ENCODE measurements around the gene PTHLH. TPM values are rescaled to one million over a fixed set of nuclear protein-coding genes. Genes with fewer than 3 reads are reported as not detected.

The PTHLH gene
- total RNA-seq, 6 experiments from 2014 or later: not detected

DNA sequence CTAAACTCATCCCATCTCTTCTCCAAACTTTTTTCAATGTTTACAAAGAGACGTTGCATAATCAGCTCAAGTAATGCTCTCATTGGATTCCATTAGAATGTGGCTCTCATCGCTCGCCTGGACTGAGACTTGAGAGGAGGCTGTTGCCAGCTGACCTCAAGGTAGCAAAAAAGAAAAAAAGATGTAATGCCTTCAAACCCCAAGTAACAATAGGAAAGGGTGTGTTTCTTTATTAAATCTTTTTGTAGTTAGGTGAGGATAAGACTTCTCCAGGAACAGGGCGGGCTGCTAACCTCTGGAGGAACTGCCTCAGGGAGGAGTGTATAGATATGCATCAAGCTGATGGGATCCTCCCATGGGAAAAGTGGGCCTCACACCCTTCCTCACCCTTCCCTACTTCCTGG lies 956 bp upstream of the PTHLH start:
- Histone ChIP-seq H3K4me3 (no peak overlapping the region), H3K36me3 (no peaks in the 10 kb centered on the region), H3K4me1 (peaks cover 0 to 40% (median 8%) of the 10 kb centered on the region in 4 donors), H3K27ac (no peak overlapping the region), H3K27me3 (peaks cover 0 to 20% of the 10 kb centered on the region in 2 donors), H3K9me3 (no peaks in the 10 kb centered on the region)
- ATAC-seq (no peak), DNase-seq (no peak)
- WGBS (ENCODE audit: insufficient coverage, low coverage, low lambda C conversion rate, missing lambda C conversion rate): 56% methylated on average over 4 of the region's 4 CpGs
- intact Hi-C loops (cut with DNase I): no loop called here
- no peak for TF ChIP-seq POLR2A (IDR thresholded peaks at IDR 0.05)
- TF ChIP-seq, protein P1, sequence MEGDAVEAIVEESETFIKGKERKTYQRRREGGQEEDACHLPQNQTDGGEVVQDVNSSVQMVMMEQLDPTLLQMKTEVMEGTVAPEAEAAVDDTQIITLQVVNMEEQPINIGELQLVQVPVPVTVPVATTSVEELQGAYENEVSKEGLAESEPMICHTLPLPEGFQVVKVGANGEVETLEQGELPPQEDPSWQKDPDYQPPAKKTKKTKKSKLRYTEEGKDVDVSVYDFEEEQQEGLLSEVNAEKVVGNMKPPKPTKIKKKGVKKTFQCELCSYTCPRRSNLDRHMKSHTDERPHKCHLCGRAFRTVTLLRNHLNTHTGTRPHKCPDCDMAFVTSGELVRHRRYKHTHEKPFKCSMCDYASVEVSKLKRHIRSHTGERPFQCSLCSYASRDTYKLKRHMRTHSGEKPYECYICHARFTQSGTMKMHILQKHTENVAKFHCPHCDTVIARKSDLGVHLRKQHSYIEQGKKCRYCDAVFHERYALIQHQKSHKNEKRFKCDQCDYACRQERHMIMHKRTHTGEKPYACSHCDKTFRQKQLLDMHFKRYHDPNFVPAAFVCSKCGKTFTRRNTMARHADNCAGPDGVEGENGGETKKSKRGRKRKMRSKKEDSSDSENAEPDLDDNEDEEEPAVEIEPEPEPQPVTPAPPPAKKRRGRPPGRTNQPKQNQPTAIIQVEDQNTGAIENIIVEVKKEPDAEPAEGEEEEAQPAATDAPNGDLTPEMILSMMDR (IDR thresholded peaks at IDR 0.05): no peak

DNA sequence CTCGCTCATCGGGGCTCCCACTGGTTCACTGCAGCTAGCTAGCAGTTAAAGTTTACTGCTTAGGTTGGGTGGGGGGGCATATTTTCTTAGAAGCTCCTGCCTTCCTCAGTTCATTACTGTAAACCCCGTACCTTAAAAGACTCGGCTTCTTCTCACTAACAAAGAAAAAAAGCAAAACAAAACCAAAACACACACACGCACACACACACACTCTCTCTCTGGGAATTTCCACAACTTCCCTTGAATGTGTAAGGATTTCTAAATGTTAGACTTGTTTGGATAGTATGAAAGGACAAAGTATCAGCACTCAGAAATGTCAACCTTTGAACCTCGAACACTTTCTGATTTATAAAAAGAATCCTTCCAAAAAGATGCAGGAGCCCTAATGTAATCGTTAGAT lies 927 bp downstream of the PTHLH start:
- intact Hi-C loops (cut with DNase I): no loop called here
- TF ChIP-seq, protein P1 (IDR thresholded peaks at IDR 0.05): no peak
- TF ChIP-seq POLR2A (IDR thresholded peaks at IDR 0.05): no peak
- Histone ChIP-seq H3K9me3 (no peaks in the 10 kb centered on the region), H3K36me3 (no peaks in the 10 kb centered on the region), H3K4me1 (peaks cover 0 to 40% (median 8%) of the 10 kb centered on the region in 4 donors), H3K27ac (no peak overlapping the region), H3K27me3 (peaks cover 0 to 39% of the 10 kb centered on the region in 2 donors), H3K4me3 (no peak overlapping the region)
- 14% methylated on average over 6 of the region's 7 CpGs for WGBS (ENCODE audit: insufficient coverage, low coverage, low lambda C conversion rate, missing lambda C conversion rate)
- peak in 1 of 4 donors; percentile 15 for ATAC-seq
- no peak for DNase-seq

DNA sequence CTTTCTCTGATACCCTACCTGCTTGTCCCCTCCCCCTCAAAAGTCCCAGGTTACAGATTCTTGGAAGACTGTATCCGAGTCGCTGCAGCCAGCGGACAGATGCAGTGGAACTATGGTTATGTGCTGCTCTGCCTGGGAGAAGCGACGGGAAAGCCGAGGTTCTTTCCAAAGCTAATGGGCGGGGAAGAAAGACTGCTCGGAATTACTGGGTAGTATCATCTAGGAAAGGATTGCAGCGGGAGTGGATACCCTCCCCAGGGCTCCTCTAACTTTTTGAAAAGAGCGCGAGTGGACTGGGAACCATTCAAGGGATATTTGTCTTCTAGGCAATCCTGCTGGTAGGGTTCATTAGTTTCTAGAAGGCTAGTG lies 1.4 kb downstream of the PTHLH start:
- peaks cover 0 to 44% of the 10 kb centered on the region in 2 donors for H3K27me3 ChIP-seq
- TF ChIP-seq, protein P1 (IDR thresholded peaks at IDR 0.05): no peak
- no peak for TF ChIP-seq POLR2A (IDR thresholded peaks at IDR 0.05)
- H3K4me1 ChIP-seq: peaks cover 0 to 40% (median 8%) of the 10 kb centered on the region in 4 donors
- intact Hi-C loops (cut with DNase I): no loop called here
- no peaks in the 10 kb centered on the region for H3K36me3 ChIP-seq
- H3K4me3 ChIP-seq: no peak overlapping the region
- 11% methylated on average over 9 of the region's 11 CpGs for WGBS (ENCODE audit: insufficient coverage, low coverage, low lambda C conversion rate, missing lambda C conversion rate)
- no peaks in the 10 kb centered on the region for H3K9me3 ChIP-seq
- H3K27ac ChIP-seq: no peak overlapping the region
- ATAC-seq (peak in 3 of 4 donors; percentile 14 to 45 (median 38)), DNase-seq (no peak)

DNA sequence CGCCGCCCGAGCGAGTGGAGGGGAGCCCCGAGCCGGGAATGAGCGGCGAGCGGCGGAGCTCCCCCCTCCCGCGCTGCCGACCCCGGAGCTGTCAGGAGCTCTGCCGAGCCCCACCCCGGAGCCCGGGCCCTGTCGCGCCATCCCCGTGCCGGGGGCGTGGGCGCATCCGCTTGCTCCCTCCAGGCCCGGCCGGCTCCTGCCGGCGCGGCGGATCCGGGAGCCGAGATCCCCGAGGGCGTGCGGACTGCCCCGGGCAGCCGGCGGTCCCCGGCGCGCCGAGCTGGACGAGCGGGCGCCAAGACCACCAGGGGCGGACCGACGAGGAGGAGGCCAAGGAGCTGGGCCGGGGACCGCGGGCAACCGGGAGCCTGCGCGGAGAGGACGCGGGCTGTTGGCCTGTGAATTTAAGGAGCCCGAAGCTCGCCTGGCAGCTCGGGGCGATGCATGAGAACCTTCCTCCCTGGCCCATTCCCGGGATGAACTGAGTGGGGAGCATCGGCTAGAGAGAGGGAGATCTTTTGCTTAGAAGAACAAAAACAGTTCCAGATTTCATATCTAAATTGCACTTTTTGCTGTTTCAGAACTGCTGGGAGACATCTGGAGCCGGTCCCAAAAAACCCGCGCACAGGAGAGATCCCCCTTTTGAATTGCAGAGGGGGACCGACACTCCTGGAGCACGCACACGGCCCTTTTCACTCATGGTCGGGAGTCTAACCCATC lies 2.0 kb downstream of the PTHLH start:
- no peak for TF ChIP-seq POLR2A (IDR thresholded peaks at IDR 0.05)
- TF ChIP-seq, protein P1 (IDR thresholded peaks at IDR 0.05): no peak
- WGBS (ENCODE audit: insufficient coverage, low coverage, low lambda C conversion rate, missing lambda C conversion rate): 5% methylated on average over 17 of the region's 69 CpGs
- Histone ChIP-seq H3K9me3 (no peaks in the 10 kb centered on the region), H3K4me1 (peaks cover 0 to 36% (median 8%) of the 10 kb centered on the region in 4 donors), H3K4me3 (peak overlapping the region; percentile 3 to 44 (median 34)), H3K27me3 (peaks cover 0 to 42% of the 10 kb centered on the region in 2 donors), H3K27ac (no peak overlapping the region), H3K36me3 (no peaks in the 10 kb centered on the region)
- peak; percentile 36 to 49 (median 40) for ATAC-seq
- intact Hi-C loops (cut with DNase I): no loop called here
- peak in 1 of 3 donors; percentile 29 for DNase-seq
